BE2C (cell line): Measurements from ENCODE around the gene COL21A1.
"Not testable (repeated sequence)": the region's sequence is repeated elsewhere in the genome, so short reads cannot be mapped to it uniquely, and the experiment has no call there.

Experiments used
- DNase-seq: peaks from one replicate; pipeline ENCODE4 v3.0.0-alpha.2; 2020
- H3K27me3 ChIP-seq: fragments of 250-450 bp; sonication (Bioruptor Pico); 2 replicates; pipeline ENCODE4 v1.5.1; 2020; ENCODE audit warnings: mild to moderate bottlenecking
- H3K36me3 ChIP-seq: fragments of 250-450 bp; sonication (Bioruptor Pico); 2 replicates; pipeline ENCODE4 v1.5.1; 2020; ENCODE audit warnings: mild to moderate bottlenecking
- H3K4me1 ChIP-seq: fragments of 250-450 bp; sonication (Bioruptor Pico); 2 replicates; pipeline ENCODE4 v1.5.1; 2020
- H3K4me3 ChIP-seq: 2 replicates; pipeline ENCODE4 v1.5.1; 2011; ENCODE audit warnings: low read depth, low read length
- H3K9me3 ChIP-seq: fragments of 250-450 bp; sonication (Bioruptor Pico); 2 replicates; pipeline ENCODE4 v1.5.1; 2020
- CTCF ChIP-seq: IDR thresholded peaks from 2 replicates; pipeline ENCODE4 v1.5.1; 2012; ENCODE audit warnings: mild to moderate bottlenecking, low read depth, low read length

COL21A1 gene

GRCh38 chr6:56024931-56025330 lies 222.4 kb downstream of the COL21A1 start:
- H3K27me3 ChIP-seq, result no peaks in the 10 kb centered on the region
- DNase-seq, result no peak
- H3K9me3 ChIP-seq, result no peaks in the 10 kb centered on the region
- no peak for TF ChIP-seq CTCF
- peaks cover 6% of the 10 kb centered on the region for H3K4me1 ChIP-seq
- no peak overlapping the region for H3K4me3 ChIP-seq
- H3K36me3 ChIP-seq, result no peaks in the 10 kb centered on the region

- Histone ChIP-seq H3K9me3 (no peaks in the 10 kb centered on the region), H3K27me3 (no peaks in the 10 kb centered on the region), H3K4me1 (peaks cover 6% of the 10 kb centered on the region), H3K4me3 (no peak overlapping the region), H3K36me3 (no peaks in the 10 kb centered on the region)
- TF ChIP-seq CTCF, result no peak
- no peak for DNase-seq
Measured at GRCh38 chr6:56023829-56024228, 223.6 kb downstream of the COL21A1 start.

GRCh38 chr6:56022678-56023077 lies 224.7 kb downstream of the COL21A1 start:
- Histone ChIP-seq H3K27me3 (no peaks in the 10 kb centered on the region), H3K4me1 (peaks cover 6% of the 10 kb centered on the region), H3K36me3 (no peaks in the 10 kb centered on the region), H3K9me3 (no peaks in the 10 kb centered on the region), H3K4me3 (no peak overlapping the region)
- no peak for TF ChIP-seq CTCF
- no peak for DNase-seq

GRCh38 chr6:56021943-56022342 lies 225.4 kb downstream of the COL21A1 start:
- Histone ChIP-seq H3K36me3 (no peaks in the 10 kb centered on the region), H3K4me3 (no peak overlapping the region), H3K27me3 (no peaks in the 10 kb centered on the region), H3K4me1 (peaks cover 6% of the 10 kb centered on the region), H3K9me3 (no peaks in the 10 kb centered on the region)
- peak; percentile 25 for DNase-seq
- peak; percentile 52 for TF ChIP-seq CTCF

GRCh38 chr6:56019973-56020372 lies 227.4 kb downstream of the COL21A1 start:
- no peak for TF ChIP-seq CTCF
- no peak for DNase-seq
- H3K9me3 ChIP-seq, result no peaks in the 10 kb centered on the region
- H3K27me3 ChIP-seq, result no peaks in the 10 kb centered on the region
- no peaks in the 10 kb centered on the region; the same call in 1 of the 2 replicates for H3K4me1 ChIP-seq
- H3K36me3 ChIP-seq, result no peaks in the 10 kb centered on the region
- no peak overlapping the region for H3K4me3 ChIP-seq

DNA sequence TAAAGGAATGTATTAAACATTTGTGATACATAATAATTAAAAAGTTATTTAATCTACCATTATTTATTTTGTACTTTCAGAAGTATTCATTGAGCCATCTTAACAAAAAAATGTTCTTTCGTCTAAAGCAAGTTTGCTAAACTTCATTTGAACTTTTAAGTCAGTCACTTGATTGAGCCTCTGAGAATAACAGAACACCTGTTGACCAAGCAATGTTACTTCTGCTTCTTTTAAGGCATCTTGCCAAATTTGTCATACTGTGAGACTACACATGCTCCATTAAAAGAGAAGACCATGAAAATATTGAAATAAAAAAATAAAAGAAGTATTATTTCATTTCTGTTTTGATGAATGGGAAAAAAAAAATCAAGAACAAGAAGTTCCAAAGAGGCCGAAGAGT lies 230.2 kb downstream of the COL21A1 start:
- no peak for TF ChIP-seq CTCF
- no peaks in the 10 kb centered on the region for H3K36me3 ChIP-seq

DNA sequence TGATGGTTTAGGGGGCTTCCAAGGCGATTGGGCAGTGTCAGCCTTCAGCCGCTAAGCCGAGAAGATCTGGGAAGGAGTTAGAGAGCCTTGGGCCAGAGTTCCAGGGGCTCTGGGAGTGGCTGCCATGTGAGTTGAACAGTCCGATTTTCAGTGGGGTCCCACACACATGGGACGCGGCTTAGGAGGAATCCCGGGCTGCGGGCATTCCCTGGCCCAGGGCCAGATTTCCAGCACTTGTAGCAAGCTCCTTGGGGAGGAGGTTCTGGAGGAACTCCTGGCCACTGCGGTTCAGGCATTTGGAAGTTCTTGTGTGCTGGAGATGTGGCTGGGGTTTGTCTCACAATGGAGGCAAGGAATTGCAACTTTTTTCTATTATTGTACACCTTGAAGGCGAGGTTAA lies 233.3 kb downstream of the COL21A1 start:
- not testable (repeated sequence) for H3K27me3 ChIP-seq, H3K9me3 ChIP-seq, H3K4me1 ChIP-seq, DNase-seq, H3K4me3 ChIP-seq, H3K36me3 ChIP-seq

More for the DNA sequence above, 230.2 kb downstream of the COL21A1 start:
- H3K4me1 ChIP-seq, result no peaks in the 10 kb centered on the region; the same call in 1 of the 2 replicates
- DNase-seq, result no peak
- H3K9me3 ChIP-seq, result no peaks in the 10 kb centered on the region
- no peaks in the 10 kb centered on the region for H3K27me3 ChIP-seq
- H3K4me3 ChIP-seq, result no peak overlapping the region
